ENCODE measurements around the gene MANBA. TPM values are rescaled to one million over a fixed set of nuclear protein-coding genes. Genes with fewer than 3 reads are reported as not detected.

Gene MANBA
- total RNA-seq, 1 donor from 2014 or later, result 38.3 TPM

DNA sequence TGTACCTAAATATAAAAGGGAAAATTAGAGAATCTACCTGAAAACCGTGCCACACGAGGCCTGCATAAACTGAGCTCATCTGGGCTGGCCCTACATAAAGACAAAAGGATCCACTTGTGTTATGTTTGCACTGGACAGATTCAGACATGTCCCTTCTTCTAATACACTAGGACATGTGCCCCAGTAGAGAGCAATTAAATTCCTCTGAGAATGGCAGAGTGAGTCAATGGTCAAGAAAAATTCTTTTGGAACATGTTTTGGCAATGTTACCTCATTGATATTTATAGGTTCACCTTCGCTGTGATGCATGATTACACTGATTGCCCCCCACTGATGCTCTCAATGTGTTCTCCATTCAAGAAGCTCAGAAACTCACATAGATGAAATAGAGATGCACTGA lies 95.2 kb downstream of the MANBA start:
- no peaks in the 10 kb centered on the region for H3K9me3 ChIP-seq (ENCODE audit: insufficient read depth, low read depth, low read length)
- no peak overlapping the region for H3K4me2 ChIP-seq (ENCODE audit: low read length)
- H3K27me3 ChIP-seq (ENCODE audit: insufficient read depth, low read length), result no peaks in the 10 kb centered on the region
- Mint-ChIP-seq H3K9me3 (ENCODE audit: unreplicated experiment) (no peaks in the 10 kb centered on the region), H3K27ac (ENCODE audit: unreplicated experiment) (peak overlapping the region; percentile 6), H3K4me1 (ENCODE audit: low read depth, unreplicated experiment) (peaks cover 13% of the 10 kb centered on the region), H3K27me3 (ENCODE audit: low read depth, unreplicated experiment) (no peaks in the 10 kb centered on the region), H3K4me3 (ENCODE audit: unreplicated experiment) (no peak overlapping the region), H3K36me3 (ENCODE audit: low read depth, unreplicated experiment) (peaks cover 5% of the 10 kb centered on the region)
- TF ChIP-seq, protein P1, sequence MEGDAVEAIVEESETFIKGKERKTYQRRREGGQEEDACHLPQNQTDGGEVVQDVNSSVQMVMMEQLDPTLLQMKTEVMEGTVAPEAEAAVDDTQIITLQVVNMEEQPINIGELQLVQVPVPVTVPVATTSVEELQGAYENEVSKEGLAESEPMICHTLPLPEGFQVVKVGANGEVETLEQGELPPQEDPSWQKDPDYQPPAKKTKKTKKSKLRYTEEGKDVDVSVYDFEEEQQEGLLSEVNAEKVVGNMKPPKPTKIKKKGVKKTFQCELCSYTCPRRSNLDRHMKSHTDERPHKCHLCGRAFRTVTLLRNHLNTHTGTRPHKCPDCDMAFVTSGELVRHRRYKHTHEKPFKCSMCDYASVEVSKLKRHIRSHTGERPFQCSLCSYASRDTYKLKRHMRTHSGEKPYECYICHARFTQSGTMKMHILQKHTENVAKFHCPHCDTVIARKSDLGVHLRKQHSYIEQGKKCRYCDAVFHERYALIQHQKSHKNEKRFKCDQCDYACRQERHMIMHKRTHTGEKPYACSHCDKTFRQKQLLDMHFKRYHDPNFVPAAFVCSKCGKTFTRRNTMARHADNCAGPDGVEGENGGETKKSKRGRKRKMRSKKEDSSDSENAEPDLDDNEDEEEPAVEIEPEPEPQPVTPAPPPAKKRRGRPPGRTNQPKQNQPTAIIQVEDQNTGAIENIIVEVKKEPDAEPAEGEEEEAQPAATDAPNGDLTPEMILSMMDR (IDR thresholded peaks at IDR 0.05; ENCODE audit: insufficient read depth, low read depth, low read length), result no peak
- no peak for TF ChIP-seq EZH2 (IDR thresholded peaks at IDR 0.05; ENCODE audit: insufficient read depth, low read length)
- no peaks in the 10 kb centered on the region for H3K79me2 ChIP-seq (ENCODE audit: insufficient read depth, low read length)
- H3K9ac ChIP-seq (ENCODE audit: low read length), result no peak overlapping the region
- no peak overlapping the region for H2AFZ ChIP-seq (ENCODE audit: low read depth, low read length)
- H3K36me3 ChIP-seq (ENCODE audit: insufficient read depth, low read length), result no peaks in the 10 kb centered on the region
- no peak overlapping the region for H3K27ac ChIP-seq (ENCODE audit: low read depth, low read length)
- H4K20me1 ChIP-seq (ENCODE audit: insufficient read depth, low read length), result no peaks in the 10 kb centered on the region
- H3K4me3 ChIP-seq (ENCODE audit: insufficient read depth, low read depth, low read length), result no peak overlapping the region
- FAIRE-seq, result no peak
- H3K4me1 ChIP-seq (ENCODE audit: insufficient read depth, low read length), result peaks cover 14% of the 10 kb centered on the region
- peak; percentile 40 for DNase-seq (ENCODE audit: low read depth)

DNA sequence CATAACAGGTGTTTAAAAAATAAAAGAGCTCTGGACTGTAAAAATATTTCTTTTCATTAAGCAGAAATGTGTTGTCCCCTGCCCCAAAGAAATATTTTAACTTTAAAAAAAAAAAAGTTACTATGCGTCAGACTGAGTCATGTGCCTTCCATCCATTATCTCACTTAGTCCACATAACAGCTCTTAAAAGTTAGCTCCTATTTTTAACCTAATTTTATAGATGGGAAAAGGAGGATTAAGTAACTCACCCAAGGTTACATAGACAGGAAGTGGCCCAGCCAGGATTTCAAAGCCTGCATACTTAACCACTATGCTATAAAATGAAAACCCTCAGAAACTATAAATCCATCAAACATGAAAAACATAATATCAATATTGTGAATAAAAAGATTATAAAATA lies 97.7 kb downstream of the MANBA start:
- FAIRE-seq (no peak), DNase-seq (ENCODE audit: low read depth) (peak; percentile 84)
- Histone ChIP-seq H3K4me3 (ENCODE audit: insufficient read depth, low read depth, low read length) (no peak overlapping the region), H3K27me3 (ENCODE audit: insufficient read depth, low read length) (no peaks in the 10 kb centered on the region), H3K4me1 (ENCODE audit: insufficient read depth, low read length) (peaks cover 14% of the 10 kb centered on the region), H3K79me2 (ENCODE audit: insufficient read depth, low read length) (no peaks in the 10 kb centered on the region), H4K20me1 (ENCODE audit: insufficient read depth, low read length) (no peaks in the 10 kb centered on the region), H3K4me2 (ENCODE audit: low read length) (no peak overlapping the region), H2AFZ (ENCODE audit: low read depth, low read length) (peak overlapping the region; percentile 58), H3K27ac (ENCODE audit: low read depth, low read length) (peak overlapping the region; percentile 65), H3K9me3 (ENCODE audit: insufficient read depth, low read depth, low read length) (no peaks in the 10 kb centered on the region), H3K9ac (ENCODE audit: low read length) (no peak overlapping the region), H3K36me3 (ENCODE audit: insufficient read depth, low read length) (no peaks in the 10 kb centered on the region)
- Mint-ChIP-seq H3K4me1 (ENCODE audit: low read depth, unreplicated experiment) (peaks cover 13% of the 10 kb centered on the region), H3K27me3 (ENCODE audit: low read depth, unreplicated experiment) (no peaks in the 10 kb centered on the region), H3K9me3 (ENCODE audit: unreplicated experiment) (no peaks in the 10 kb centered on the region), H3K4me3 (ENCODE audit: unreplicated experiment) (no peak overlapping the region), H3K36me3 (ENCODE audit: low read depth, unreplicated experiment) (peaks cover 5% of the 10 kb centered on the region), H3K27ac (ENCODE audit: unreplicated experiment) (no peak overlapping the region)
- TF ChIP-seq EZH2 (IDR thresholded peaks at IDR 0.05; ENCODE audit: insufficient read depth, low read length), result no peak
- TF ChIP-seq, protein P1 (IDR thresholded peaks at IDR 0.05; ENCODE audit: insufficient read depth, low read depth, low read length), result no peak

DNA sequence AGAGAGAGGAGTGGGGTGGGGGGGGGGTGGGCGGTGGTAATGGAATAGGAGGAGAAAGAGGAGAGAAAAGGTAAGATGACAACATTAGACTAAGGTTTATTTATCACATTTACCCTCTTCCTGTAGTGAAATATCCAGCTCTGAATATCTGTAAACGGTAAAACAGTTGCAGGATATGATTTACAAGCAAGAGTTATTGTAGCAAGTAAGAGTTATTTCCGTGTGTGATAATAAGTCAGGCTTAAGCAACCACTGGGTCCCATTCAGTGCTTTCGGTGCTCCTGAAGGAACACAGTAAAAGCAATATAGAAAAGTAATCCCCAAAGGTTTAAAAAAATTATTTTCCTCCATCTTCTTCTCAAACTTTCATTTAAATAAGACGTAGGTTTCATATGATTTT lies 103.6 kb downstream of the MANBA start:
- no peak overlapping the region for H2AFZ ChIP-seq (ENCODE audit: low read depth, low read length)
- no peak for DNase-seq (ENCODE audit: low read depth)
- TF ChIP-seq EZH2 (IDR thresholded peaks at IDR 0.05; ENCODE audit: insufficient read depth, low read length), result no peak
- TF ChIP-seq, protein P1 (IDR thresholded peaks at IDR 0.05; ENCODE audit: insufficient read depth, low read depth, low read length), result no peak
- H3K36me3 ChIP-seq (ENCODE audit: insufficient read depth, low read length), result no peaks in the 10 kb centered on the region
- H3K9me3 Mint-ChIP-seq (ENCODE audit: unreplicated experiment), result no peaks in the 10 kb centered on the region
- no peak overlapping the region for H3K4me3 ChIP-seq (ENCODE audit: insufficient read depth, low read depth, low read length)
- FAIRE-seq, result no peak
- no peaks in the 10 kb centered on the region for H4K20me1 ChIP-seq (ENCODE audit: insufficient read depth, low read length)
- no peak overlapping the region for H3K9ac ChIP-seq (ENCODE audit: low read length)
- H3K27me3 ChIP-seq (ENCODE audit: insufficient read depth, low read length), result no peaks in the 10 kb centered on the region
- no peaks in the 10 kb centered on the region for H3K79me2 ChIP-seq (ENCODE audit: insufficient read depth, low read length)
- H3K9me3 ChIP-seq (ENCODE audit: insufficient read depth, low read depth, low read length), result no peaks in the 10 kb centered on the region
- no peak overlapping the region for H3K27ac Mint-ChIP-seq (ENCODE audit: unreplicated experiment)
- H3K27me3 Mint-ChIP-seq (ENCODE audit: low read depth, unreplicated experiment), result no peaks in the 10 kb centered on the region
- H3K27ac ChIP-seq (ENCODE audit: low read depth, low read length), result no peak overlapping the region
- no peaks in the 10 kb centered on the region for H3K4me1 ChIP-seq (ENCODE audit: insufficient read depth, low read length)
- H3K4me3 Mint-ChIP-seq (ENCODE audit: unreplicated experiment), result no peak overlapping the region
- peaks cover 2% of the 10 kb centered on the region for H3K36me3 Mint-ChIP-seq (ENCODE audit: low read depth, unreplicated experiment)
- no peaks in the 10 kb centered on the region for H3K4me1 Mint-ChIP-seq (ENCODE audit: low read depth, unreplicated experiment)
- no peak overlapping the region for H3K4me2 ChIP-seq (ENCODE audit: low read length)

All from astrocyte (in vitro differentiated cells and primary cell).